A549 (cell line): ENCODE measurements around the gene MCTP2. TPM values are rescaled to one million over a fixed set of nuclear protein-coding genes. Genes with fewer than 3 reads are reported as not detected.

Experiments
- ATAC-seq, 2 experiments: fragments of 200-7000 bp in 1 of 2; fragments of >200 bp in 1 of 2; cut with Nextera tagmentation in 1 of 2; cut with Tn5 transposase in 1 of 2; 3 replicates each; pipeline versions ENCODE4 v1.8.0 to v1.9.1; 2018 to 2020; ENCODE audit warnings: mild to moderate bottlenecking in 1 of 2, moderate library complexity in 1 of 2
- CTCF ChIA-PET: fragments of 300-600 bp; sonication (Branson Sonifier 250); formaldehyde crosslinking; extraction: SDS; loops from one replicate; lab custom pipeline; 2021; ENCODE audit warnings: antibody characterized with exemption, inconsistent platforms; lab: Yijun Ruan, JAX
- POLR2A ChIA-PET: fragments of 350-600 bp; formaldehyde crosslinking; extraction: SDS; loops from one replicate; lab custom pipeline; 2021; ENCODE audit warnings: antibody characterized with exemption, inconsistent platforms; lab: Yijun Ruan, JAX
- DNase-seq, 2 experiments: peaks; one replicate each; pipeline versions ENCODE4 v3.0.0 to v3.0.0-alpha.2; 2011 to 2016; ENCODE audit warnings: low read depth in 1 of 2, low spot score in 1 of 2
- FAIRE-seq: peaks from 2 replicates; lab custom pipeline; 2011; peaks lifted over from hg19 to GRCh38; lab: Jason Lieb, UNC
- H3K27ac ChIP-seq, 2 experiments: fragments of >200 bp; sonication (Bioruptor Twin); formaldehyde crosslinking; 3 replicates each; pipeline ENCODE4 v1.5.1; 2016 to 2017
- H3K4me1 ChIP-seq: fragments of >200 bp; sonication (Bioruptor Twin); formaldehyde crosslinking; 3 replicates; pipeline ENCODE4 v1.6.1; 2016
- H3K4me2 ChIP-seq: fragments of >200 bp; sonication (Bioruptor Twin); formaldehyde crosslinking; 3 replicates; pipeline ENCODE4 v1.6.1; 2016
- H3K4me3 ChIP-seq: fragments of >200 bp; sonication (Bioruptor Twin); formaldehyde crosslinking; 3 replicates; pipeline ENCODE4 v1.5.1; 2016
- H3K9me3 ChIP-seq: fragments of >200 bp; sonication (Bioruptor Twin); formaldehyde crosslinking; 3 replicates; pipeline ENCODE4 v1.6.1; 2016
- ATOH8 ChIP-seq: fragments of 250-450 bp; sonication (Bioruptor Pico); IDR thresholded peaks from 2 replicates; pipeline ENCODE4 v1.5.0; 2020; ENCODE audit warnings: low read depth, mild to moderate bottlenecking, moderate library complexity
- CBX2 ChIP-seq: fragments of 200-600 bp; sonication (generic); IDR thresholded peaks from 2 replicates; pipeline ENCODE4 v1.6.1; 2016; ENCODE audit warnings: low read depth, mild to moderate bottlenecking, borderline replicate concordance
- CBX8 ChIP-seq: fragments of 200-600 bp; sonication (generic); IDR thresholded peaks from 2 replicates; pipeline ENCODE4 v1.6.1; 2016
- EHMT2 ChIP-seq: fragments of 200-600 bp; sonication (generic); IDR thresholded peaks from 2 replicates; pipeline ENCODE4 v1.6.1; 2016; ENCODE audit warnings: antibody characterized with exemption, low read depth, mild to moderate bottlenecking, moderate library complexity
- FOXS1 ChIP-seq: fragments of 250-450 bp; sonication (Bioruptor Pico); IDR thresholded peaks from 2 replicates; pipeline ENCODE4 v1.5.0; 2020; ENCODE audit warnings: mild to moderate bottlenecking, moderate library complexity
- HEYL ChIP-seq: fragments of 250-450 bp; sonication (Bioruptor Pico); IDR thresholded peaks from 2 replicates; pipeline ENCODE4 v1.8.0; 2021; ENCODE audit warnings: mild to moderate bottlenecking, moderate library complexity
- HOXB13 ChIP-seq: fragments of 250-450 bp; sonication (Bioruptor Pico); IDR thresholded peaks from 2 replicates; pipeline ENCODE4 v1.5.0; 2020; ENCODE audit warnings: low read depth, mild to moderate bottlenecking, moderate library complexity
- MAX ChIP-seq: IDR thresholded peaks from 2 replicates; pipeline ENCODE4 v1.6.1; 2012
- MAZ ChIP-seq: fragments of 150-350 bp; IDR thresholded peaks from 2 replicates; pipeline ENCODE4 v1.6.1; 2014; ENCODE audit warnings: antibody characterized with exemption, low read depth, low read length, borderline replicate concordance
- PHF8 ChIP-seq: fragments of 200-600 bp; sonication (generic); IDR thresholded peaks from 2 replicates; pipeline ENCODE4 v1.6.1; 2016; ENCODE audit warnings: low read depth, mild to moderate bottlenecking, antibody characterized with exemption, moderate library complexity, borderline replicate concordance
- POLR2A ChIP-seq: IDR thresholded peaks from 2 replicates; pipeline ENCODE4 v1.6.1; 2012; ENCODE audit warnings: mild to moderate bottlenecking, low read length
- REST ChIP-seq: fragments of 200-600 bp; sonication (generic); IDR thresholded peaks from 2 replicates; pipeline ENCODE4 v1.6.1; 2016; ENCODE audit warnings: antibody characterized with exemption, mild to moderate bottlenecking, moderate library complexity
- SMC3 ChIP-seq: fragments of >200 bp; sonication (Bioruptor Twin); formaldehyde crosslinking; IDR thresholded peaks from 3 replicates; pipeline ENCODE4 v1.6.1; 2018; ENCODE audit warnings: inconsistent platforms
- TFCP2L1 ChIP-seq: fragments of 250-450 bp; sonication (Bioruptor Pico); IDR thresholded peaks from 2 replicates; pipeline ENCODE4 v1.5.0; 2021; ENCODE audit warnings: mild to moderate bottlenecking
- TP53 ChIP-seq: fragments of 250-450 bp; sonication (Bioruptor Pico); IDR thresholded peaks from 2 replicates; pipeline ENCODE4 v1.5.0; 2021; ENCODE audit warnings: mild to moderate bottlenecking, moderate library complexity
- ZC3H11A ChIP-seq: fragments of 450-650 bp; IDR thresholded peaks from 2 replicates; pipeline ENCODE4 v1.6.1; 2014; ENCODE audit warnings: antibody characterized with exemption, mild to moderate bottlenecking
- ZNF302 ChIP-seq: fragments of 250-450 bp; sonication (Bioruptor Pico); IDR thresholded peaks from 2 replicates; pipeline ENCODE4 v1.9.0; 2021; ENCODE audit warnings: inconsistent platforms, mild to moderate bottlenecking, moderate library complexity
- WGBS: methylation state at CpG from one replicate; pipeline ENCODE4 v1.1.6; 2017; ENCODE audit errors: missing lambda C conversion rate; 5-methylcytosine and 5-hydroxymethylcytosine counted together
- polyA plus RNA-seq, 4 experiments: library from polyadenylated mRNA; depleted of rRNA in 3 of 4; stranded (reverse); fragments of >200 nt; fragmentation: RNase III in 1 of 4; extraction: RNeasy Plus Mini Kit Qiagen cat#74134 plus additional on column Dnase treatment in 1 of 4; gene quantifications; 2 replicates in 3 of 4; 3 replicates in 1 of 4; pipeline ENCODE4 v1.2.3, GENCODE V29; 2011 to 2017

The MCTP2 gene
- polyA plus RNA-seq, 2 of the 4 experiments (the other 2 are of a cell fraction), result not detected

GRCh38 chr15:94352636-94353487, 121.5 kb downstream of the MCTP2 start (continued):
- TF ChIP-seq PHF8 (no peak), TFCP2L1 (CRISPR knock-in tag) (no peak), HOXB13 (CRISPR knock-in tag) (no peak)

GRCh38 chr15:94353488-94353820, 122.1 kb downstream of the MCTP2 start:
- ChIA-PET POLR2A (no interaction called here), CTCF (no interaction called here)
- no peak for DNase-seq

GRCh38 chr15:94354655-94355054, 123.3 kb downstream of the MCTP2 start:
- Histone ChIP-seq H3K9me3 (no peaks in the 10 kb centered on the region), H3K4me2 (no peak overlapping the region), H3K4me1 (no peaks in the 10 kb centered on the region), H3K4me3 (no peak overlapping the region)
- POLR2A ChIA-PET, result no interaction called here
- ATAC-seq (no peak), FAIRE-seq (no peak), DNase-seq (no peak)
- WGBS, result 31% methylated on average over 9 of the region's 9 CpGs
- TF ChIP-seq HEYL (CRISPR knock-in tag), result no peak
- TF ChIP-seq EHMT2, result no peak
- TF ChIP-seq ZC3H11A, result no peak
- TF ChIP-seq POLR2A, result no peak
- no peak for TF ChIP-seq CBX2
- no peak for TF ChIP-seq MAX
- TF ChIP-seq FOXS1 (CRISPR knock-in tag), result no peak
- no peak for TF ChIP-seq TP53 (CRISPR knock-in tag)
- TF ChIP-seq, all 56 proteins: peak for 0
- no peak overlapping the region for H3K27ac ChIP-seq
- CTCF ChIA-PET, result no interaction called here

More at GRCh38 chr15:94353488-94353820, 122.1 kb downstream of the MCTP2 start:
- TF ChIP-seq TP53 (CRISPR knock-in tag) (no peak), ZNF302 (no peak), EHMT2 (no peak), CBX8 (no peak), ATOH8 (CRISPR knock-in tag) (no peak), PHF8 (no peak), MAZ (no peak), SMC3 (no peak)
- no peaks in the 10 kb centered on the region for H3K9me3 ChIP-seq
- H3K4me3 ChIP-seq, result no peak overlapping the region
- H3K4me2 ChIP-seq, result no peak overlapping the region
- H3K4me1 ChIP-seq, result no peaks in the 10 kb centered on the region
- H3K27ac ChIP-seq, result no peak overlapping the region
- WGBS, result 66% methylated on average over 3 of the region's 3 CpGs
- no peak for FAIRE-seq
- ATAC-seq, result no peak

GRCh38 chr15:94359716-94360115, 128.4 kb downstream of the MCTP2 start:
- FAIRE-seq, result no peak
- DNase-seq, result no peak
- WGBS, result 27% methylated on average over 3 of the region's 3 CpGs
- TF ChIP-seq CBX8 (no peak), REST (no peak)
- Histone ChIP-seq H3K4me2 (no peak overlapping the region), H3K4me3 (no peak overlapping the region), H3K9me3 (no peaks in the 10 kb centered on the region), H3K4me1 (no peaks in the 10 kb centered on the region), H3K27ac (no peak overlapping the region)
- no peak for ATAC-seq
- POLR2A ChIA-PET, result no interaction called here
- CTCF ChIA-PET, result interaction anchor here (0.6 to 1.8 kb wide), 2 partner anchors 8 to 308 kb away, joined by 3 to 4 read pairs; no protein-coding TSS in a partner anchor
